ENCODE data around the gene DCPS. TPM values are rescaled to one million over a fixed set of nuclear protein-coding genes. Genes with fewer than 3 reads are reported as not detected.

The DCPS gene
- total RNA-seq, 1 experiment from 2014 or later = 25.6 TPM

- Histone ChIP-seq H3K27me3 (ENCODE audit: insufficient read depth, low read length) (no peaks in the 10 kb centered on the region), H3K27ac (ENCODE audit: low read depth, low read length) (no peak overlapping the region), H3K9me3 (ENCODE audit: control insufficient read depth in 1 of 2, insufficient read depth in 1 of 2, low read depth in 1 of 2, low read length in 2 of 2) (no peaks in the 10 kb centered on the region), H3K79me2 (ENCODE audit: insufficient read depth, low read length) (no peaks in the 10 kb centered on the region), H3K4me1 (ENCODE audit: control insufficient read depth in 1 of 2, insufficient read depth in 2 of 2, low read length in 2 of 2) (no peaks in the 10 kb centered on the region), H2AFZ (ENCODE audit: low read depth, low read length, poor library complexity, severe bottlenecking) (no peak overlapping the region), H3K36me3 (ENCODE audit: control insufficient read depth in 1 of 2, insufficient read depth in 2 of 2, low read length in 2 of 2) (no peaks in the 10 kb centered on the region), H3K4me2 (ENCODE audit: low read length) (no peak overlapping the region), H3K4me3 (replicated peaks in 1 of 2; ENCODE audit: low read depth in 1 of 2, low read length in 2 of 2) (no peak overlapping the region), H4K20me1 (ENCODE audit: insufficient read depth) (no peaks in the 10 kb centered on the region), H3K9ac (ENCODE audit: low read length) (no peak overlapping the region), H3K9me2 (ENCODE audit: insufficient read depth) (no peaks in the 10 kb centered on the region)
- TF ChIP-seq CEBPB (IDR thresholded peaks at IDR 0.05; ENCODE audit: low read depth) (no peak), EGR1 (IDR thresholded peaks at IDR 0.05; ENCODE audit: low read depth) (no peak), CTCF (IDR thresholded peaks at IDR 0.05 in 2 of 3, conservative IDR thresholded peaks at IDR 0.05 in 1 of 3; ENCODE audit: borderline replicate concordance in 1 of 3, insufficient read depth in 1 of 3, low read depth in 2 of 3, low read length in 2 of 3) (no peak), EZH2 (IDR thresholded peaks at IDR 0.05) (no peak), ZBTB33 (IDR thresholded peaks at IDR 0.05; ENCODE audit: extremely low read depth, insufficient replicate concordance, low read length) (no peak), CBX3 (IDR thresholded peaks at IDR 0.05; ENCODE audit: low read depth) (no peak), EZH2phosphoT487 (IDR thresholded peaks at IDR 0.05; ENCODE audit: borderline replicate concordance) (no peak), ZNF274 (IDR thresholded peaks at IDR 0.05; ENCODE audit: low read depth, low read length) (no peak), POLR2AphosphoS5 (IDR thresholded peaks at IDR 0.05; ENCODE audit: low read depth, low read length) (no peak), ZFX (IDR thresholded peaks at IDR 0.05) (no peak), ELF1 (IDR thresholded peaks at IDR 0.05; ENCODE audit: borderline replicate concordance, low read depth) (no peak), RAD21 (IDR thresholded peaks at IDR 0.05; ENCODE audit: low read depth) (no peak), JUND (IDR thresholded peaks at IDR 0.05) (no peak), POLR2A (IDR thresholded peaks at IDR 0.05; ENCODE audit: borderline replicate concordance, extremely low read depth, insufficient read depth, insufficient read length) (no peak), FOSL1 (IDR thresholded peaks at IDR 0.05; ENCODE audit: low read depth) (no peak), SIN3A (IDR thresholded peaks at IDR 0.05; ENCODE audit: low read depth) (no peak)
- no peak for DNase-seq (ENCODE audit: low read depth, low spot score)
- ChIA-PET POLR2A (no interaction called here), RAD21 (ENCODE audit: low non-redundant PET in 1 of 2, low total read pairs in 2 of 2, uncharacterized antibody in 2 of 2, unreplicated experiment in 2 of 2) (no interaction called here), CTCF (no interaction called here)
- intact Hi-C loops (cut with micrococcal nuclease) = no loop called here
- BruUV-seq (replicated peaks) = no TSS peak
- ATAC-seq = no peak
These were observed 84.0 kb downstream of the DCPS start for GRCh38 chr11:126387857-126388256.
